Ovary (tissue), 9 donors: ENCODE data around the gene ABL2. TPM values are rescaled to one million over a fixed set of nuclear protein-coding genes. Genes with fewer than 3 reads are reported as not detected.
"Not testable (repeated sequence)": the region's sequence is repeated elsewhere in the genome, so short reads cannot be mapped to it uniquely, and the experiment has no call there.

Experiments used
- DNase-seq, 5 donors: peaks; one replicate each; pipeline ENCODE4 v3.0.0-alpha.2; 2019 to 2020
- H3K27ac ChIP-seq, 2 donors: fragments of 200-600 bp; one replicate each; pipeline versions ENCODE4 v1.5.1 to v1.8.0; 2019 to 2022
- H3K27me3 ChIP-seq: fragments of 200-600 bp; one replicate; pipeline ENCODE4 v1.8.0; 2022
- H3K36me3 ChIP-seq: fragments of 200-600 bp; sonication (generic); one replicate; pipeline ENCODE4 v1.5.1; 2019
- H3K4me1 ChIP-seq: one replicate; pipeline ENCODE4 v1.8.1; 2013; ENCODE audit warnings: mild to moderate bottlenecking, moderate library complexity; ENCODE audit not compliant: insufficient read depth
- H3K4me3 ChIP-seq: fragments of 200-600 bp; sonication (generic); one replicate; pipeline ENCODE4 v1.5.1; 2017
- H3K9me3 ChIP-seq, 2 donors: fragments of 200-600 bp in 1 of 2; sonication (generic) in 1 of 2; one replicate each; pipeline versions ENCODE4 v1.5.1 to v1.8.1; 2013 to 2019; ENCODE audit warnings: mild to moderate bottlenecking in 1 of 2, moderate library complexity in 1 of 2
- EP300 ChIP-seq: sonication (generic); formaldehyde crosslinking; IDR thresholded peaks from one replicate; pipeline ENCODE4 v1.6.1; 2017; ENCODE audit warnings: antibody characterized with exemption
- POLR2A ChIP-seq: fragments of 450-650 bp; IDR thresholded peaks from one replicate; pipeline ENCODE4 v1.6.1; 2017; ENCODE audit warnings: antibody characterized with exemption, mild to moderate bottlenecking, moderate library complexity
- WGBS, 3 donors: extraction: QIAGEN DNeasy Blood & Tissue Kit in 1 of 3; methylation state at CpG; one replicate each; pipeline versions ENCODE4 v1.1.5 to v1.1.7; 2013 to 2017; 5-methylcytosine and 5-hydroxymethylcytosine counted together
- intact Hi-C, 4 donors: fragments of 100-400 bp; cut with DNase I; formaldehyde crosslinking; loops; one replicate each; pipeline versions ENCODE4 v1.11.0 to v1.15.1; 2022 to 2023
- polyA plus RNA-seq, 2 donors: library from polyadenylated mRNA; stranded (reverse); fragments of 200-250 nt in 1 of 2; fragments of 350-450 nt in 1 of 2; fragmentation: Illumina TruSeq in 1 of 2; extraction: RNeasy Lipid Tissue Mini Kit (QIAGEN cat#74804) in 1 of 2; gene quantifications; one replicate each; pipeline ENCODE4 v1.2.3, GENCODE V29; 2013 to 2014
- total RNA-seq, 7 donors: library from RNA; depleted of rRNA in 2 of 7; stranded (reverse); fragments of >200 nt in 2 of 7; fragmentation: NEBNext Ultra II Directional in 3 of 7; extraction: Animal tissue kit (Norgen Biotek cat#: 25700) in 3 of 7; gene quantifications; one replicate each; pipeline versions ENCODE4 v1.1.0 to v1.2.4, GENCODE V29; 2016 to 2023
- TF ChIP-seq, protein P1 (sequence below), 3 donors: fragments of 450-650 bp in 2 of 3; fragments of 200-600 bp in 1 of 3; IDR thresholded peaks; one replicate each; pipeline versions ENCODE4 v1.5.1 to v1.8.0; 2016 to 2022; ENCODE audit warnings: antibody characterized with exemption in 3 of 3, mild to moderate bottlenecking in 1 of 3
- donor health status: DM: no; HTN: no; CAD: no; lungs with moderate emphysema.
- donor health status: DM: no; HTN: no; CAD: no.
- donor health status: Bipolar disorder and iron deficiency.
- donor health status: DM: yes; HTN: yes; CAD: no.
- donor health status: DM: no; HTN: no; CAD: no.
- donor health status: DM: yes; HTN: yes; CAD: no.

The ABL2 gene
- total and polyA plus RNA-seq, 9 donors = 4.1 to 22.7 (median 14.6) TPM

DNA sequence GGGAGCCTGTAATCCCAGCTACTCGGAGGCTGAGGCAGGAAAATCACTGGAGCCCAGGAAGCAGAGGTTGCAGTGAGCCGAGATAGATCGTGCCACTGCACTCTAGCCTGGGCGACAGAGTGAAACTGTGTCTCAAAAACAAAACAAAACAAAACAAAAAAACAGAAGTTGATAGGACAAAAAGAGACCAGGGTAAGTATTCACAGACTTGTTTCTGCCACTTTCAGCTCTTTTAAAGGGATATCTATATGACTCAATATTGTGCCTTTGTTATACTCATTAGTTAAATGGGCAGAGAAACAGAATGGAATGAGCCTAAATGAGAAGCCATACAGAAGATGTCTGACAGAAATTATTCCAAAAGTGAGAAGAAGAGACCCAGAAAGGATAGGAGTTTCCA is 23.1 kb upstream of the ABL2 start:
- intact Hi-C loops = no loop called here
- no peaks in the 10 kb centered on the region for H3K9me3 ChIP-seq
- H3K27ac ChIP-seq = no peak overlapping the region
- no peak for TF ChIP-seq POLR2A
- TF ChIP-seq EP300 = no peak
- TF ChIP-seq, protein P1, sequence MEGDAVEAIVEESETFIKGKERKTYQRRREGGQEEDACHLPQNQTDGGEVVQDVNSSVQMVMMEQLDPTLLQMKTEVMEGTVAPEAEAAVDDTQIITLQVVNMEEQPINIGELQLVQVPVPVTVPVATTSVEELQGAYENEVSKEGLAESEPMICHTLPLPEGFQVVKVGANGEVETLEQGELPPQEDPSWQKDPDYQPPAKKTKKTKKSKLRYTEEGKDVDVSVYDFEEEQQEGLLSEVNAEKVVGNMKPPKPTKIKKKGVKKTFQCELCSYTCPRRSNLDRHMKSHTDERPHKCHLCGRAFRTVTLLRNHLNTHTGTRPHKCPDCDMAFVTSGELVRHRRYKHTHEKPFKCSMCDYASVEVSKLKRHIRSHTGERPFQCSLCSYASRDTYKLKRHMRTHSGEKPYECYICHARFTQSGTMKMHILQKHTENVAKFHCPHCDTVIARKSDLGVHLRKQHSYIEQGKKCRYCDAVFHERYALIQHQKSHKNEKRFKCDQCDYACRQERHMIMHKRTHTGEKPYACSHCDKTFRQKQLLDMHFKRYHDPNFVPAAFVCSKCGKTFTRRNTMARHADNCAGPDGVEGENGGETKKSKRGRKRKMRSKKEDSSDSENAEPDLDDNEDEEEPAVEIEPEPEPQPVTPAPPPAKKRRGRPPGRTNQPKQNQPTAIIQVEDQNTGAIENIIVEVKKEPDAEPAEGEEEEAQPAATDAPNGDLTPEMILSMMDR (IDR thresholded peaks at IDR 0.05) = no peak
- H3K4me1 ChIP-seq = no peaks in the 10 kb centered on the region
- no peaks in the 10 kb centered on the region for H3K36me3 ChIP-seq
- no peak overlapping the region for H3K4me3 ChIP-seq
- H3K27me3 ChIP-seq = no peaks in the 10 kb centered on the region
- no peak for DNase-seq
- WGBS, 3 donors = 78 to 88% (median 84%) methylated on average over 4 of the region's 4 CpGs

DNA sequence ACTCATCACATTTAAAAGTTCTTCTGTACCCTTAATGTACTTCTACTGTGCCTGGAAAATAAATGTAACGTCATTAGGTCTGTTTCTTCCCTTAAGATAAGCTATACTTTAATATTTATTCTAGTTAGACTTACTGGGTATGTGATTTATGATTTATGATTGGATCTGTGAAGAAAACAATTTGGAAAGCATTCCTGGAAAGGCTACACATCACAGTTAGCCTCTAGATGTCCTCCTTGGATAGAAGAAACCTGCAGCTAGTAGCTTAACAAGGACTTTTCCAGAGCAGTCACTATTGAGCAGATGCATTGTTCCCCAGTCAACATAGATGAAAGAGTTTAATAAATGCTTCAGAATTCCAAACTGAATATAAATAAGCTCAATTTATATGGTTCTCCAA is 22.2 kb upstream of the ABL2 start:
- Histone ChIP-seq H3K9me3 (no peaks in the 10 kb centered on the region), H3K4me3 (no peak overlapping the region), H3K27ac (no peak overlapping the region), H3K4me1 (no peaks in the 10 kb centered on the region), H3K36me3 (no peaks in the 10 kb centered on the region), H3K27me3 (no peaks in the 10 kb centered on the region)
- DNase-seq = no peak
- TF ChIP-seq, protein P1 (IDR thresholded peaks at IDR 0.05) = no peak
- TF ChIP-seq POLR2A = no peak
- no peak for TF ChIP-seq EP300
- intact Hi-C loops = no loop called here
- WGBS, 3 donors = 0 to 37% (median 10%) methylated on average over 1 of the region's 1 CpG

DNA sequence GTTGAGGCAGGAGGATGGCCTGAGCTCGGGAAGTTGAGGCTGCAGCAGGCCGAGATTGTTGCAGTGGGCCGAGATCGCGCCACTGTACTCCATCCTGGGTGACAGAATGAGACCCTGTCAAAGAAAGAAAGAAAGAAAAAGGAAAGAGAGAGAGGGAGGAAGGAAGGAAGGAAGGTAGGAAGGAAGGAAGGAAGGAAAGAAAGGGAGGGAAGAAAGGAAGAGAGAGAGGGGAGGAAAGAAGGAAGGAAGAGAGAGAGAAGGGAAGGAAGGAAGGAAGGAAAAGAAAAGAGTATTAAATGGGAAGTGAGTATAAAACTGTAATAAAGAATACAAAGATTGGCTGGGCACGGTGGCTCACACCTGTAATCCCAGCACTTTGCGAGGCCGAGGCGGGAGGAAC is 18.4 kb upstream of the ABL2 start:
- Histone ChIP-seq H3K36me3 (no peaks in the 10 kb centered on the region), H3K4me3 (no peak overlapping the region), H3K27ac (no peak overlapping the region), H3K9me3 (no peaks in the 10 kb centered on the region), H3K27me3 (no peaks in the 10 kb centered on the region), H3K4me1 (no peaks in the 10 kb centered on the region)
- intact Hi-C loops = loop anchor here in 1 of 4 donors (5.0 kb wide), 1 partner anchor 114 kb away; no protein-coding TSS in a partner anchor
- no peak for DNase-seq
- no peak for TF ChIP-seq EP300
- no peak for TF ChIP-seq POLR2A
- TF ChIP-seq, protein P1 (IDR thresholded peaks at IDR 0.05) = no peak
- 78 to 88% (median 82%) methylated on average over 9 of the region's 9 CpGs for WGBS, 3 donors

DNA sequence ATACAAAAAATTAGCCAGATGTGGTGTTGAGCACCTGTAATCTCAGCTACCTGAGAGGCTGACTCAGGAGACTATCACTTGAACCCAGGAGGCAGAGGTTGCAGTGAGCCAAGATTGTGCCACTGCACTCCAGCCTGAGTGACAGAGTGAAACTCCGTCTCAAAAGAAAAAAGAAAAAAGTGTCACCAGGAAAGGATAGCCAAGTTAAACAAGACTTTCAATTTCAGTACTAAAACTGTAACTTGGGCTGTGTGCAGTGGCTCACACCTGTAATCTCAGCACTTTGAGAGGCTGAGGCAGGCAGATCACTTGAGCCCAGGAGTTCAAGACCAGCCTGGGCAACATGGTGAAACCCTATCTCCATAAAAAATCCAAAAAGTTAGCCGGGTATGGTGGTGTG is 15.9 kb upstream of the ABL2 start:
- H3K27ac ChIP-seq, H3K4me1 ChIP-seq, DNase-seq, H3K27me3 ChIP-seq, H3K4me3 ChIP-seq, H3K36me3 ChIP-seq, H3K9me3 ChIP-seq: not testable (repeated sequence)
- WGBS, 3 donors = 82 to 85% (median 82%) methylated on average over 2 of the region's 2 CpGs
- intact Hi-C loops = loop anchor here in 1 of 4 donors (5.0 kb wide), 1 partner anchor 117 kb away; no protein-coding TSS in a partner anchor

DNA sequence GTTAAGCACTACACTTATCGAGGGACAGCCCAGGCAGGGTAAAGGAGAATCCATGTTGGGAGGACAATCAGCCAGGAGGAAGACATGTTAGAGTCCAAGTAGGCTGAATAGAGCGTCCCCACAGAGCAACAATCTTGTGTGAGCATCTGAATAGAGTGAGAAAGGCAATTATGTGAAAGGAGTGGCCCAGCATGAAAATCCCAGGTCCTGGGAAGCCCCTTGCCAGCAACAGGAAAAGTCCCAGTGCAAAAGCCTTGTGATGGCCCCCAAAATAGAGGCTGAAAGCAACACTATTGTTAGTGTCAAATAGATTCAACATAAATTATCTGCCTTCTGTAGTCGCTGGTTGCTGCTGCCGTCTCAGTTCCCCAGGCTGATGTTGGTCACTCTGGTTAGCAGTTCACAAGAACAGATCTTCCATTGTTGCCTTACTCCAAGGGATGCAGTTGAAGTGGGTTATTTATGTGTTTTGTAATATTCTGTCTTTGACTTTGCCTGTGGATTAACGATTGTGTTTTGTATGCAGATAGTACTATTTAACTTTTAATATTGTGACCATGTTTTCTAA is 12.1 kb upstream of the ABL2 start:
- H3K27me3 ChIP-seq = no peaks in the 10 kb centered on the region
- no peaks in the 10 kb centered on the region for H3K36me3 ChIP-seq
- H3K4me1 ChIP-seq = no peaks in the 10 kb centered on the region
- DNase-seq = no peak
- no peaks in the 10 kb centered on the region for H3K9me3 ChIP-seq
- no peak for TF ChIP-seq EP300
- H3K27ac ChIP-seq = no peak overlapping the region
- WGBS, 3 donors = 73 to 77% (median 74%) methylated on average over 5 of the region's 5 CpGs
- intact Hi-C loops = no loop called here
- H3K4me3 ChIP-seq = no peak overlapping the region
